ENCODE results near the gene SUSD6.
"Not testable (repeated sequence)": the region's sequence is repeated elsewhere in the genome, so short reads cannot be mapped to it uniquely, and the experiment has no call there.

SUSD6 gene

GRCh38 chr14:69712599-69713088 is 101.2 kb downstream of the SUSD6 start:
- DNase-seq (ENCODE audit: low spot score), result no peak

- DNase-seq (ENCODE audit: low spot score), result no peak
These were observed 101.9 kb downstream of the SUSD6 start for GRCh38 chr14:69713209-69713781.

- DNase-seq (ENCODE audit: low spot score), result no peak
These were observed 102.7 kb downstream of the SUSD6 start for GRCh38 chr14:69713993-69714679.

GRCh38 chr14:69715725-69716477 is 104.5 kb downstream of the SUSD6 start:
- peak; percentile 84 for DNase-seq (ENCODE audit: low spot score)

GRCh38 chr14:69716478-69717187 is 105.2 kb downstream of the SUSD6 start:
- no peak for DNase-seq (ENCODE audit: low spot score)

- DNase-seq (ENCODE audit: low spot score), result not testable (repeated sequence)
These were observed 107.2 kb downstream of the SUSD6 start for GRCh38 chr14:69718614-69719013.

GRCh38 chr14:69719501-69719951 is 108.1 kb downstream of the SUSD6 start:
- DNase-seq (ENCODE audit: low spot score), result no peak

GRCh38 chr14:69720912-69721311 is 109.5 kb downstream of the SUSD6 start:
- DNase-seq (ENCODE audit: low spot score), result no peak

- peak; percentile 78 for DNase-seq (ENCODE audit: low spot score)
These were observed 115.5 kb downstream of the SUSD6 start for GRCh38 chr14:69726761-69727511.

GRCh38 chr14:69727860-69728259 is 116.5 kb downstream of the SUSD6 start:
- DNase-seq (ENCODE audit: low spot score), result no peak

- not testable (repeated sequence) for DNase-seq (ENCODE audit: low spot score)
These were observed 120.7 kb downstream of the SUSD6 start for GRCh38 chr14:69731919-69732598.

- not testable (repeated sequence) for DNase-seq (ENCODE audit: low spot score)
These were observed 125.0 kb downstream of the SUSD6 start for GRCh38 chr14:69736405-69736804.

- DNase-seq (ENCODE audit: low spot score), result no peak
These were observed 129.7 kb downstream of the SUSD6 start for GRCh38 chr14:69741055-69741454.

- DNase-seq (ENCODE audit: low spot score), result no peak
These were observed 138.6 kb downstream of the SUSD6 start for GRCh38 chr14:69749956-69750355.

- no peak for DNase-seq (ENCODE audit: low spot score)
These were observed 139.1 kb downstream of the SUSD6 start for GRCh38 chr14:69750495-69750894.

GRCh38 chr14:69752773-69753172 is 141.4 kb downstream of the SUSD6 start:
- DNase-seq (ENCODE audit: low spot score), result no peak

- no peak for DNase-seq (ENCODE audit: low spot score)
These were observed 142.5 kb downstream of the SUSD6 start for GRCh38 chr14:69753860-69754259.

- no peak for DNase-seq (ENCODE audit: low spot score)
These were observed 143.1 kb downstream of the SUSD6 start for GRCh38 chr14:69754487-69754886.

GRCh38 chr14:69755296-69755695 is 143.9 kb downstream of the SUSD6 start:
- no peak for DNase-seq (ENCODE audit: low spot score)

GRCh38 chr14:69755784-69756183 is 144.4 kb downstream of the SUSD6 start:
- DNase-seq (ENCODE audit: low spot score), result no peak

GRCh38 chr14:69756298-69756697 is 144.9 kb downstream of the SUSD6 start:
- DNase-seq (ENCODE audit: low spot score), result no peak
